D341Med (cell line): ENCODE results near the gene UBE2D2.
"Not testable (repeated sequence)": the region's sequence is repeated elsewhere in the genome, so short reads cannot be mapped to it uniquely, and the experiment has no call there.

Experiments
- DNase-seq: peaks from one replicate; pipeline ENCODE4 v3.0.0; 2012; ENCODE audit warnings: low spot score

Gene UBE2D2

DNA sequence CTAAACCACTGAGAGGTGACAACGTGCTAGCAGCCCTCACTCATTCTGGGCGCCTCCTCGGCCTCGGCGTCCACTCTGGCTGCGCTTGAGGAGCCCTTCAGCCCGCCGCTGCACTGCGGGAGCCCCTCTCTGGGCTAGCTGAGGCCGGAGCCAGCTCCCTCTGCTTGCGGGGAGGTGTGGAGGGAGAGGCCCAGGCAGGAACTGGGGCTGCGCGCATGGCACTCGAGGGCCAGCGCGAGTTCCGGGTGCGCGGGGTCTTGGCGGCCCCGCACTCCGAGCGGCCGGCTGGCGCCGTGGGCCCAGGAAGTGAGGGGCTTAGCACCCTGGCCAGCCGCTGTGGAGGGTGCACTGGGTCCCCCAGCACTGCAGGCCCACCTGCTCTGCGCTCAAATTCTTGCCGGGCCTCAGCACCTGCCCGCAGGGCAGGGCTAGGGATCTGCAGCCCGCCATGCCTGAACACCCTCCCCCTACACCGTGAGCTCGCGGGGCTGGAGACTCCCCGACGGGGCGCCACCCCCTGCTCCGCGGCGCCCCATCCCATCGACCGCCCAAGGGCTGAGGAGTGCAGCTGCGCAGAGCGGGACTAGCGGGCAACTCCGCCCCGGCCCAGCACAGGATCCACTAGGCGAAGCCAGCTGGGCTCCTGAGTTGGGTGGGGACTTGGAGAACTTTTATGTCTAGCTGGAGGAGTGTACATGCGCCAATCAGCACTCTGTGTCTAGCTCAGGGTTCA lies 11.8 kb upstream of the UBE2D2 start:
- no peak for DNase-seq

DNA sequence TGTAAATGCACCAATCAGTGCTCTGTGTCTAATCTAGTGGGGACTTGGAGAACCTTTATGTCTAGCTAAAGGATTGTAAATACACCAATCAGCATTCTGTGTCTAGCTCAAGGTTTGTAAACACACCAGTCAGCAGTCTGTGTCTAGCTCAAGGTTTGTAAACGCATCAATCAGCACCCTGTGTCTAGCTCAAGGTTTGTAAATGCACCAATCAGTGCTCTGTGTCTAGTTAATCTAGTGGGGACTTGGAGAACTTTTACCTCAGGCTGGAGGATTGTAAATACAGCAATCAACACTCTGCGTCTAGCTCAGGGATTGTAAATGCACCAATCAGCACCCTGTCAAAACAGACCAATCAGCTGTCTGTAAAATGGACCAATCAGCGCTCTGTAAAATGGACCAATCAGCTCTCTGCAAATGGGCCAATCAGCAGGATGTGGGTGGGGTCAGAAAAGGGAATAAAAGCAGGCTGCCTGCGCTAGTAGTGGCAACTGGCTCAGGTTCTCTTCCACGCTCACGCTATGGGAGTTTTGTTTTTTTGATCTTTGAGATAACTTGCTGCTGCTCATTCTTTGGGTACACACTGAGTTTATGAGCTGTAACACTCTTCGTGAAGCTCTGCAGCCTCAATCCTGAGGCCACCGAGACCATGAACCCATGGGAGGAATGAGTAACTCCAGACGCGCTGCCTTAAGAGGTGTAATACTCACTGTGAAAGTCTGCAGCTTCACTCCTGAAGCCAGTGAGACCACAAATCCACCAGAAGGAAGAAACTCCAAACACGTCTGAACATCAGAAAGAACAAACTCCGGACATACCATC lies 10.9 kb upstream of the UBE2D2 start:
- not testable (repeated sequence) for DNase-seq

DNA sequence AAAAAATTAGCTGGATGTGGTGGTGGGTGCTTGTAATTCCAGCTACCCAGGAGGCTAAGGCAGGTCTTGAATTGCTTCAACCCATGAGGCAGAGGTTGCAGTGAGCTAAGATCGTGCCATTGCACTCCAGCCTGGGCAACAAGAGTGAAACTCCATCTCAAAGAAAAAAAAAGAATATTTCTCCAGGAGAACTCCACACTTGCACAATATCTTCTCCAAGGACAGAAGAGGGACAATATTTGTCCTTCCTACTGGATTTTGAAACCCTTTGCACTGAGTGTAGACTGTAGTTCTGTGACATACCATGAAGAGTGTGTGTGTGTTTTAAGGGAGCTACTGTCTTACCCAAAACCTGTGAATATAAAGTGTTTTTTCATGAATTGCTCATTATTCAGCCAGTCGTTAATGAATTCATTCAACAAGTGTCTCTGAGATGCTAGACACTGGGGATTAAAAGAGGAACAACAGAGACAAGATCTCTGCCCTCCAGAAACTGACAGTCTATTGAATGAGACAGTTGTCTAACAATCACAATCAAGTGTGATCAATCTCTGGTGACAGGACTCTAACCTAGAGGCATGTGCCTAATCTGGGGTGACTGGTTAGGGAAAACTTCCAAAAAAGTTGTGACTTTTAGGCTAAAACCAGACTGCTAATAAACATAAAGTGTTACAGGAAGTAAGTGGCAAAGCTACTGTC lies 9.8 kb upstream of the UBE2D2 start:
- DNase-seq: no peak

DNA sequence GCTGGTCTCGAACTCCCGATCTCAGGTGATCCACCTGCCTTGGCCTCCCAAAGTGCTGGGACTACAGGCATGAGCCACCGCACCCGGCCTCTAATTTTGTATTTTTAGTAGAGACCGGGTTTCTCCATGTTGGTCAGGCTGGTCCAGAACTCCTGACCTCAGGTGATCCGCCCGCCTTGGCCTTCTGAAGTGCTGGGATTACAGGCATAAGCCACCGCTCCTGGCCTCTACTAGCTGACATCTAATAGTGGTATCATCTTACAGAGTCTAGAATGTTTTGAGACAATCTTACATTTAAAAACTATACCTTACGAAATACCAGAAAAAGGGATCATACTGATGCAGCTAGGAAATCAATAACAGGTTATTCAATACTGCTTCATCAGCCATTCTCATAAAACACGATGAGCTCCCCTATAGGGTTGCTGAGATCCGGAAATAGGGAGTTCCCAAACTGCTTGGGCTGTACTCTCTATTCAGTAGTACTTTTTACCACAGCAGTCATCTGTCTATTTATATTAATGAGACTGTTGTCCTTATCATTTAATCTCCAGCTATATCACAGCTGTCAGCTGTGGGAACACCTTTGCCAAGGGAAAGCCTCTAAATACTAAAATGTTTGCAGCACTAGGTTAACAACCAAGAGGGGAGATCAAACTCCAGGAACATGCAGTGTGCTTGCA lies 8.1 kb upstream of the UBE2D2 start:
- no peak for DNase-seq

DNA sequence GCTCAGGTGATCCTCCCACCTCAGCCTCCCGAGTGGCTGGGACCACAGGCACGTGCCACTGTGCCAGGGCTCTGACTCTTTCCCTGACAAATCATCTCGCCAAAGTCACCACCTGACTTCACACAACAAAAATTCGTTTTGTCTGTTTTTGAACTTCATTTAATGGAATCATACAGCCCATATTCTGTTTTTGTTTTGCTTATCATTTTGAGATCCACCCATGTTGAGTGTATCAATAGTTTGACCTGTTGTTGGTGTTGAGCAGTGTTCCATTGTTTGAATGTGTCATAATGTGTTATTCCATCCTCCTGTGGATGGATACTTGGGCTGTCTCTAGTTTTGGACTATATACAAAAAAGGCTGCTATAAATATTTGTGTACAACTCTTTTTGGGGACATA lies 6.9 kb upstream of the UBE2D2 start:
- no peak for DNase-seq

DNA sequence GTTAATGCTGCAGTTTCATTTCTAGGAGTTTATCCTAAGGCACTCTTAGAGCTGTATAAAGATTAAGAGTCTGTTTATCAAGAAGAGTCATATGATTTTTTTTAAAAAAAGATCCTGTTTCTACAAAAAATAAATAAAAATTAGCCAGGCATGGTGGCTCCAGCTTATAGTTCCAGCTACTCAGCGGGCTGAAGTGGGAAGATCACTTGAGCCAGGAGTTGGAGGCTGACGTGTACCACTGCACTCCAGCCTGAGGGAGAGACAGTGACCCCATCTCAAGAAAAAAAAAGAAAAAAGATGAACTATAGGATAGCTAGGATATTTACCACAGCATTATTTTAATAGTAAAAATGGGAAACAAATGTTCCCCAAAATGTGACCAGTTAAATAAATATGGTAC lies 3.3 kb upstream of the UBE2D2 start:
- DNase-seq: no peak

DNA sequence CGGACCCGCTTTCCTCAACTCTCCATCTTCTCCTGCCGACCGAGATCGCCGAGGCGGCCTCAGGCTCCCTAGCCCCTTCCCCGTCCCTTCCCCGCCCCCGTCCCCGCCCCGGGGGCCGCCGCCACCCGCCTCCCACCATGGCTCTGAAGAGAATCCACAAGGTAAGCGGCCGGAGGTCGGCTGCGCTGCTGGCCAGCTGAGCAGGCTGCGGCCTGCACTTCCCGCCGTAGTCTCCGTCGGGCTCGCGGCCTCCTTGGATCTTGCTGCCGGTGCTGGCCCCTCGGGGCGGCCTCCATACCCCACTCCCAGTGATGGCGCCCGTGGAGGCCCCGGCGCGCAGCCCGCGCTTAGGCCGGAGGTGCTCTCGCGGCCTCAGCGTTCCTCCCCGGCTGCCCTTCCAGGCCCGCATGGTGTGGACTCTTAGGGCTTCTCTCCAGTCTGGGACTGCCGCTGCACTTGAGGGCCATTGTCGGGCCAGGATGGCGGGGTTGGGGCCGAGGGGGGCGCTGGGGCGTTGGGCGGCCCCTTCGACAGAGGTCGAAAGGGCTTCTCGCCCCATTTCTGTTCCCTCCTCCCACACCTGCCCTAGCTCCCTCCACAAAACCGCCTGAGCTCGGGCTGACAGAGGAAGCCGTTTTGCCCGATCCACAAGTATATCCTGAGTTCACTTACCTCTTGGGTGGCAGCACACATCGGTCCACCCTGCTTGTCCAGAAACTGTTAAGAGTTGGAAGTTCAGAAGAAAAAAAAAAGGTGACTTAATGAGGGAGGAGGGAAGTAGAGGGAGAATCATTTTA lies 714 bp downstream of the UBE2D2 start:
- DNase-seq: peak; percentile 76

DNA sequence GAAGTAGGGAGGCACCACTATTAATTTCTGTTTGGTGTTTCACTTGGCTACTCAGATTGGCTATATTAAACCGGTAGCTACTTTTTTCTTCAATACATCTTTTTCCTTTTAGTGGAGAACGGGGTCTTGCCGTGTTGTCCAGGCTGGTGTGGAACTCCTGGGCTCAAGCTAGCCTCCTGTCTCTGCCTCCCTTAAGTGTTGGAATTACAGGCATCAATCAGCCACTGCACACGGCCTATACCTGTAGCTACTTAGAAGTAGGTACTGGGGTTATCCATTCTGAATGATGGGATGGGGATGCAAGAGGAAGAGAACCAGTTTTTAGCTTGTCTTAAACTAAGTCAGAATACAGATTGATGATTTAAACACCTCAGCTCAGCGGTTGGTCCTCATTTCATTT lies 1.7 kb downstream of the UBE2D2 start:
- no peak for DNase-seq

DNA sequence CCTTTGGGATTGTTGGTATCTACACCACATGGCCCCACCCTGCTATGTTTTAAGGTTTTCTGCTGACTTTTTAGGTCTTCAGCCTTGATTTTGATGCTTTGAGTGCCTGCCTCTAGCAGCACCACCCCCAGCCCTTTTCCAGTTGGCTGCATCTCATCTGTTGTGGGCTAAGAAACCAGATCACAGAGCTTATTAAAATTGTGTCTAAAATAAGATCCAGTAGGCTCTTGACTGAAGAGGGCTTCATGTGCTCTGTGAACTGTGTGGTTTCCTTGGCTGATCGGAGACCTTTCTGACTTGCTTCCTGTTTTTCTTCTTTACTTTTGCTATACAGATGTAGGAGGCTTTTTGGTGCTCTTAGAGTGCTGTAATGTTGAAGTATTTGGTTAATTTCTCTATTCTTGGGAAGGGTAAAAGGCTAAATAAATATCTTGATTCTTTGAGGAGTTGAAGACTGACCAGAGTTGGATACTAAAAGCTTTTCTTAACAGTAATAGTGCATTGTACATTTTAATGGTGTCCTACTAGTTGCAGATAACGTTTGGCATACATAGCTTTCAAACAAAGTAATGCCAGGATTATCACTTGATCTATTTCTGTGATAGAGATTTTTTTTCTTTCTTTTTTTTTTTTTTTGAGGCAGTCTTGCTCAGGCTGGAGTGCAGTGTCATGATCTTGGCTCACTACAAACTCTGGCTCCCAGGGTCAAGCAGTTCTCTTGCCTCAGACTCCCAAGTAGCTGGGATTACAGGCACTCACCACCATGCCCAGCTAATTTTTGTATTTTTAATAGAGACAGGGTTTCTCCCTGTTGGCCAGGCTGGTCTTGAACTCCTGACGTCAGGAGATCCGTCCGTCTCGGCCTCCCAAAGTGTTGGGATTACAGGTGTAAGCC lies 4.5 kb downstream of the UBE2D2 start:
- no peak for DNase-seq

DNA sequence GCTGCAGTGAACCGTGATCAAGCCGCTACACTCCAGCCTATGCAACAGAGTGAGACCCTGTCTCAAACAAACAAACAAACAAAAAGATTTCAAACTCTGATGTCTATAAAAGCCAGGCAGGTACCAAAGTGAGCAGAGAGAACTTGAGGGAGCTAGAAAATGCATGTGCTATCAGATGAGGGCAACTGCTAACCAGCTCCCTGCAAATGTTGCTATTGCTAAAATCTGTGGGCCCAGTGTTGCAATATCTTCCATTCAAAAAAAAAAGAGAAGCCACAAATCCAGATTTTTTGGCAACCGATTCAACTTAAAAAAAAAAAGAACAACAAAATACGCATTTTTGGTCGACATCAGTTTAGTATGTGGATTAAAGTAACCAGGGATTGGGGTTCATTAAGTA lies 5.5 kb downstream of the UBE2D2 start:
- DNase-seq: no peak

DNA sequence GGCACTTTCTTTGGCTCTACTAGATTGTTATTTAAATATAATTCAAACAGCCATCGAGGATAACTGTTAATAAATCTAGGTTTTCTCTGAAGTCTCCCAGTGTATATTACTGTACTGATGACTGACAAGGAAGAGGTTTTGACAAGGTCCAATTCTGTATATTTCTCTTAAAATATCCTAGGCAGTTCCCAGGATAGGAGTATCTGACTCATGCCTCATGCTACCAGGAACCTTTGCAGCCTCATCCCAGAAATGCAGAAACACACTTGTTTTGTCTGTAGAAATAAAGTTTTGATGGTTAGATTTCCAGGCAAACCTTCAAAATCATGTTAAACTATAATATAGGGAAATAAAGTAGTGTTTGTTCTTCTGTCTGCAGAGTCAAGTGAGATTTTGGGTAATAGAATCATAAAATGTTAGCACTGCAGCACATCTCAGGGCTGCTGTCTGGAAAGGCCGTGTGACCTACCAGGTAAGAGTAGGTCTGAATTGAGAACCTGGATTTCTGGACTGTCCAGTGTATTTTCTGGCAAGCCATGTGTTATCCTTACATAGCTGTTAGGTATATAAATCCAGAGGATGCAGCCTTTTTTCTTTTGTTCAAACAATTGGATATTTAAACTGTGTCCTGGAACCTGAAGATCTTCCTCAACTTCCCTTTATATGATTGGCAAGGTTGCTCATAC lies 8.3 kb downstream of the UBE2D2 start:
- DNase-seq: no peak

DNA sequence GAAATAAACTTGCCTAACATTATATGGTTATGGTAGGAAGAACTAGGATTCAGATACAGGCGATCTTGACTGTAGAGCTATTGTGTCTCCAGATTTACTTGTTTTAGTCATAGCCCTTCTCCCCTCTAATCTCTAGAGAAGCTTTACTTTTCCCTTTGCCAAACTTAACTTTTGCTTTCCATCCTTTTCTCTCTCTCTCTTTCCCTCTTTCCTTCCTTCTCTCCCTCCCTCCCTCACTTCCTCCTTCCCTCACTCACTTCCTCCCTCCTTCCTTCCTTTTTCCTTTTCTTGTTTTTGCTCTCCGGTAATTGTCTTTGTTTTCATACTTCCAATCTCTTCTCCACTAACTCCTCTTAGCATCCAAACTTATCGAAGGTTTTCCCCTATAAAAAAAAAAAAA lies 10.4 kb downstream of the UBE2D2 start:
- no peak for DNase-seq

DNA sequence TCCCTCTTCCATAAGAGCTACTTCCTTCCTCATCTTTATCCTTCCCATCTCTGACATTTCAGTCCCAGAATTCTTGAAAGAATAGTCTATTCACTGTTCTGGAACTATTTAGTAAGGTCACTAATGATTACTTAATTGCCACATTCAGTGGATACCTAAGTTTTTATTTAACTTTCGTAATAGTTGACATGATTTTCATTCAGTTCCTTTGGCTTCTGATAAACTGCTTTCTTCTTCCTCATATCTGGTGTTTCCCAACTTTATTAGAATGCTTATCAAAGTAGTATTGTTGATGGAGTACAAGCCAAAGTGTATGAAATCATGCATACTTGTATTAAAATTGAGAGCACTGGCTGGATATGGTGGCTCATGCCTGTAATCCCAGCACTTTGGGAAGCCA lies 10.8 kb downstream of the UBE2D2 start:
- DNase-seq: no peak

DNA sequence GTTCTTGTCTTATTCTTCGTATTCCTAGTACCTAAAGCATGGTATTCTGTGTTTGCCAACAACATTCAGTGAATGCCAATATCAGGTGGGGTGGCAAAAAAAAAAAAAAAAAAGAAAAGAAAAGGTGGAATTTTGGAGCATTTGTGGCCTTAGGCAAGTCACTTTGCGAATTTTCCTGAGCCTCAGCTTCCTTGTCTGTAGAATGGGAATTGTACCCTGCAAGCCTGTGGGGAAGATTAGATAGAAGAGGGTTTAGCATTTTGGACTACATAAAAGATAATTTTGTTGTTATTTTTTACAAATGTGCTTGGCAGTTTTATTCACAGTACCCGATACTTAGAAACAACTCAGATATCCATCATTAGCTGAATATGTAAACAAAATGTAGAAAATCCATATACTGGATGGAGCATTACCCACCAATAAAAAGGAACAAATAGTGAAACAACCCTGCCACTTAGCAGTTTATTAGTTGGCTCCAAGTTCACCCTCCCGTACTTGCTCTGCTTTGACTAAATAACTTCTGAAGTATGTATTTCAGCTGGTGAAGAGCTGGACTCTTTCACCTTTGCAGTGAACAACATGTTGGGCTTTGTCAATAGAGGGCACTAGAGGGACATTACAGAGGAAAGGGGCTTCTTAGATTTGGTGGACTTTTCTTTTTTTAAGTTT lies 13.6 kb downstream of the UBE2D2 start:
- DNase-seq: peak; percentile 42

DNA sequence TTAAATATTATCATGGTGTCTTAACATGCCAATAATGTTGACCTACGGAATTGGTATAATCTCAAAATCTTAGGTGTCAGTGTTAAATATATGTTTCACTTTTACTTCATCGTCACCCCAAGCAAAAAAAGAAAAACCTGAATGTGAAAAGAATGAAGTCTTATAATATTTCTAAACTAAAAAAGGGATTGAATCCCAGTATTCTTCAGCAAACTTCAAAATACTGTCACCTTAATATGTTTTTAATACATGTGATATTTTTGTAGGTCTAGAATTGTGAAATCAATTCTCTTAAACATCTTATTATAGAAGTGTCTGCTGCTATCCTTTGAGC lies 14.1 kb downstream of the UBE2D2 start:
- DNase-seq: no peak

DNA sequence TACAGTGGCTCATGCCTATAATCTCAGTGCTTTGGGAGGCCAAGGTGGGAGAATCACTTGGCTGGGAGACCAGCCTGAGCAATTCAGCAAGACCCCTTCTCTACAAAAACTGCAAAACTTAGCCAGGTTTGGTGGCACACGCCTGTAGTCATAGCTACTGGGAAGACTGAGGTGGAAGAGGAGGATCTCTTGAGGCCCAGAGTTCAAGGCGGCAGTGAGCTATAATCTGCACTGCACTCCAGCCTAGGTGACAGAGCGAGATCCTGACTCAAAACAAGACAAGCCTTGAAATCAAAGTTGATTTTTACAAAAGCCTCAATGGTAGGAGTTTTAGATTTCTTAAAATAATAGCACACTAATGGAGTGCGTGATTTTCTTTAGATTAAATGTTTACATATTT lies 14.6 kb downstream of the UBE2D2 start:
- no peak for DNase-seq

DNA sequence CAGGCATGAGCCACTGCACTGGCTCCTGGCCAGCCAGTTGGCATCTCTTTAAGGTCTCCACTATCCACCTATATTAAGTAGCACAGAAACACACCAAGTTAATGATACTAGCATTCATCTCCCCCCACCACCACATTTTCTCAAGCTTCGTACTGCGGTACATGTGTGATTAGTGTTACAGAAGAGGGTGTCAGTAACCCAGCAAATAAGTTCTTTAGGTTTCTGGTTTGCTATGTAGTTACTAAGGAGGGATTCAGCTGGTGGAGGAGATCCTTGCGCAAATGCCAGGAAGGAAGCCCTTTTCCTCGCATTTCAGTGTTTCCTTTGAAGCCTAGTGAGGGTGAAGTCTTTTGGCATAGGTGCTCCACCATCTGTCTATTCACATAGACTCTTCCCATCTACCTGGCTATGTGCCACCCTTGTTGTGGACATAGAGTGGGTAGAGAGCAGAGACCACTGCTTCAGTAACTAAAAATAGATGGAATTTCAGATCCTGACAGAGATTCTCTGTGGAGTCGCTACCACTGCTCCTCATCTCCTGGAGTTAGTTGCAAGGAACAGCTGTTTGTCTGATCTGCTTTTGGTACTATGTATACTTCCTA lies 16.7 kb downstream of the UBE2D2 start:
- DNase-seq: no peak

DNA sequence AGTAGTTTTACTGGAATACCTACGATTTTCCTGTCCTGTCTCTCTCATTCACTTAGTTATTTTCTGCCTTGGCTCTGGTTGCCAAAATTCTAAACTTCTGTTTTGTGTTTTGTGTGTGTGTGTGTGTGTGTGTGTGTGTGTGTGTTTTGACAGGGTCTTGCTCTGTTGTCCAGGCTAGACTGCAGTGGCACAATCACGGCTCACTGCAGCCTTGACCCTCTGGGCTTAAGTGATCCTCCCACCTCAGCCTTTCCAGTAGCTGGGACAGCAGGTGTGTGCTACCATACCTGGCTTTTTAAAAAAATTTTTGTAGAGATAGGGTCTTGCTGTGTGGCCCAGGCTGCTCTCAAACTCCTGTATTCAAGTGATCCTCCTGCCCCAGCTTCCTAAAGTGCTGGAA lies 17.2 kb downstream of the UBE2D2 start:
- DNase-seq: no peak

DNA sequence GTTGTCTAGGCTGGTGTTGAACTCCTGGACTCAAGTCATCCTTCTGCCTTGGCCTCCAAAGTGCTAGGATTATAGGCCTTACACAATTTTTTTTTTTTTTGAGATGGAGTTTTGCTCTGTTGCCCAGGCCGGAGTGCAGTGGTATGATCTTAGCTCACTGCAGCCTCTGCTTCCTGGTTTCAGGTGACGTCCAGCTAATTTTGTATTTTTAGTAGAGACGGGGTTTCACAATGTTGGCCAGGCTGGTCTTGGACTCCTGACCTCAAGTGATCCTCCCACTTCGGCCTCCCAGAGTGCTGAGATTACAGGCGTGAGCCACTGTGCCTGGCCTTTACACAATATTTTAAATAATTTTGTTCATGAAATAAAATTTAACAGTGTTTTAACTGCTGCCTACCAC lies 21.0 kb downstream of the UBE2D2 start:
- not testable (repeated sequence) for DNase-seq
